H1 (cell line): Measurements from ENCODE around the gene EPHA5. TPM values are rescaled to one million over a fixed set of nuclear protein-coding genes. Genes with fewer than 3 reads are reported as not detected.

Experiments
- ATF2 ChIP-seq: IDR thresholded peaks from 2 replicates; pipeline ENCODE4 v1.6.1; 2012; ENCODE audit warnings: low read length, inconsistent platforms
- CHD7 ChIP-seq: fragments of 300-600 bp; sonication (generic); IDR thresholded peaks from 2 replicates; pipeline ENCODE4 v1.7.1; 2012; ENCODE audit warnings: low read length, moderate library complexity, mild to moderate bottlenecking, inconsistent platforms; ENCODE audit not compliant: insufficient replicate concordance
- JUN ChIP-seq: IDR thresholded peaks from 2 replicates; pipeline ENCODE4 v1.6.1; 2011; ENCODE audit warnings: low read depth, mild to moderate bottlenecking, improper control_type of control experiment, low read length
- SAP30 ChIP-seq: fragments of 300-600 bp; sonication (generic); IDR thresholded peaks from 2 replicates; pipeline ENCODE4 v1.7.1; 2012; ENCODE audit warnings: low read length, moderate library complexity, mild to moderate bottlenecking, inconsistent platforms; ENCODE audit not compliant: insufficient read depth, insufficient replicate concordance
- USF2 ChIP-seq: IDR thresholded peaks from 2 replicates; pipeline ENCODE4 v1.6.1; 2011; ENCODE audit warnings: low read length, improper control_type of control experiment
- polyA plus RNA-seq, 7 experiments: library from polyadenylated mRNA; depleted of rRNA in 3 of 7; stranded (reverse) in 5 of 7; unstranded in 2 of 7; fragments of >200 nt in 5 of 7; fragments of 200-250 nt in 2 of 7; gene quantifications; 1 replicate in 5 of 7; 2 replicates in 1 of 7; 4 replicates in 1 of 7; pipeline versions ENCODE4 v1.2.1 to v1.2.3, GENCODE V29; 2011 to 2013; ENCODE audit warnings: missing spikeins in 2 of 7, mixed read lengths in 2 of 7
- total RNA-seq: library from RNA; stranded (reverse); fragmentation: NEBNext Ultra II Directional; extraction: Animal tissue kit (Norgen Biotek cat#: 25700); gene quantifications from 2 replicates; pipeline ENCODE4 v1.2.1, GENCODE V29; 2021

Gene EPHA5
- total and polyA plus RNA-seq, 2 of the 8 experiments (the other 6 are each of a cell fraction or from before 2014, with no cell fraction given): 0.03 to 0.11 TPM

GRCh38 chr4:65635051-65635821, 35.1 kb downstream of the EPHA5 start (continued):
- peak; percentile 55 for TF ChIP-seq CHD7
- no peak for TF ChIP-seq SAP30
- no peak for TF ChIP-seq USF2
- no peak for TF ChIP-seq ATF2
- TF ChIP-seq JUN: peak; percentile 74; the same call in 1 of the 2 replicates
- TF ChIP-seq, all 59 proteins: peak for 3
